IPS-11a (cell line): ENCODE results near the gene APLF.
"Not testable (repeated sequence)": the region's sequence is repeated elsewhere in the genome, so short reads cannot be mapped to it uniquely, and the experiment has no call there.

ENCODE experiments used
- H3K4me3 ChIP-seq: one replicate; pipeline ENCODE4 v1.5.1; 2013; ENCODE audit warnings: low read depth, low read length, control low read depth

APLF gene

DNA sequence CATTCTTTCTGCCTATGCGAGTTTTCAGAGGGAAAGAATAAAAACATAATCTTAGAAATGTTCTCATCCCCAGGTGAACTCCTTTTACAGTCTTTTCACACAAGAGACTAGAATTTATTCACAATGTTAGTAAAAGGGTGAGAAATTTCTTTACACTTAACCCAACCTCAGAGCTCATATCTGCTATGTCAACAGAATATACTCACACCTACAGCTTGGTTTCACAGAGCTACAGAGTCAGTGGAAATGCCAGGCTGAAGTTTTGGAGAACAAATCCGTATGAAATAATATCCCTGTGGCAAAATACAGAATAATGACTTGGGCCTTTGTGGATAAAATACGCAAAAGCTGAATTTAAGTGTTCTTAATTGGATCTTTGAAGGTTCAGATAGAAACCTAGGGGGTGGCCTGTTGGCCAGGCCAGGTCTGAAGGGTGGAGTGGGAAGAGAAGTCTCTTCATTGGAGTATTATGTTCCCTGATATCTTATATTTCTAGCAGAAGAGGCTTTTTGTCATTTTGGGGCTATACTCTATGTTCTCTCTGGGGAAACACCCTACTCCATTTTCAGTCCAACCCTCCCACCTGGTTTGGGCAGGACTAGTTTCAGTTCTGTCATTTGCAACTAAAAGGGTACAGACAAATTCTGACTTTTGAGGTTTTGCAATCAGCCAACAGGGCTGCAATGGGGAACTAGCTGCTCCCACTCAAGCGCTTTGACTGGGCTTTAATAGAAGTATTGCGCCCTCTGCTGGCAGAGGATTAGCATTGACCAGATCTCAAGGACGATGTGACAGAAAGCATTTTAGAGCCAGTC, 26.0 kb upstream of the APLF start:
- H3K4me3 ChIP-seq = no peak overlapping the region

DNA sequence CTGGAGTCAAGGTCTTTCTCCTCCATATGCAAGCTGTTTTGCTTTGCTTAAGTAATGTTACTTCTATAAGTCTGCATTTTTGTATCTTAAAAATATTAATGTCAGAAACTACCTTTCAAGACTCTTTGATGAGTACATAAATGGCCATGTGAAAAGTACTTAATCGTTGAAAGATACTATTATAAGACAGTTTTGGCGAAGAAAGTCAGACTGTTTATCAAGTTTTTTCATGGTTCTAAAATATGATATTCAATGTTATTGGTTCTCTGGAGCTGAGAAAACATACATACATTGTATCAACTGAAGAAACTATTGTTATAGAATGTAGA, 25.4 kb upstream of the APLF start:
- H3K4me3 ChIP-seq = no peak overlapping the region

DNA sequence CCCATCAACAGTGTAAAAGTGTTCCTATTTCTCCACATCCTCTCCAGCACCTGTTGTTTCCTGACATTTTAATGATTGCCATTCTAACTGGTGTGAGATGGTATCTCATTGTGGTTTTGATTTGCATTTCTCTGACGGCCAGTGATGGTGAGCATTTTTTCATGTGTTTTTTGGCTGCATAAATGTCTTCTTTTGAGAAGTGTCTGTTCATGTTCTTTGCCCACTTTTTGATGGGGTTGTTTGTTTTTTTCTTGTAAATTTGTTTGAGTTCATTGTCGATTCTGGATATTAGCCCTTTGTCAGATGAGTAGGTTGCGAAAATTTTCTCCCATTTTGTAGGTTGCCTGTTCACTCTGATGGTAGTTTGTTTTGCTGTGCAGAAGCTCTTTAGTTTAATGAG, 21.0 kb upstream of the APLF start:
- H3K4me3 ChIP-seq = not testable (repeated sequence)

DNA sequence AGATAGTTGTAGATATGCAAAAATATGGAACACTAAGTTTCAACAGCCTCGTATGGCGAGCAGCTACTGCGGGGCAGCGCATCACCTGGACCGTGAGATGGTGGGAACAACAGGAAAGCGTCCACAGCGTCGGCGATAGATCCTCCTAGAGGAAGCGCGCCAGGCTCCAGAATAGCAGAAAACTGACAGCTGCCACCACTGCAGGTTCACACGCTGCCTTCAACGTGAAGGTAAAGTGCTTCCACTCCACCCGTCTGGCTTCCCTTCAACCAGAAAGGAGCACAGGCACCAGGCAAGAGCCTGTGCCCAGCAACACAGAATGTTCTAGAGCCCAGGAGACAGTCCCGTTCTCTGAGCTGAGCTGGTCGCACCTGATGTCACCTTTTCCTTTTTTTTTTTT, 20.3 kb upstream of the APLF start:
- H3K4me3 ChIP-seq = no peak overlapping the region

DNA sequence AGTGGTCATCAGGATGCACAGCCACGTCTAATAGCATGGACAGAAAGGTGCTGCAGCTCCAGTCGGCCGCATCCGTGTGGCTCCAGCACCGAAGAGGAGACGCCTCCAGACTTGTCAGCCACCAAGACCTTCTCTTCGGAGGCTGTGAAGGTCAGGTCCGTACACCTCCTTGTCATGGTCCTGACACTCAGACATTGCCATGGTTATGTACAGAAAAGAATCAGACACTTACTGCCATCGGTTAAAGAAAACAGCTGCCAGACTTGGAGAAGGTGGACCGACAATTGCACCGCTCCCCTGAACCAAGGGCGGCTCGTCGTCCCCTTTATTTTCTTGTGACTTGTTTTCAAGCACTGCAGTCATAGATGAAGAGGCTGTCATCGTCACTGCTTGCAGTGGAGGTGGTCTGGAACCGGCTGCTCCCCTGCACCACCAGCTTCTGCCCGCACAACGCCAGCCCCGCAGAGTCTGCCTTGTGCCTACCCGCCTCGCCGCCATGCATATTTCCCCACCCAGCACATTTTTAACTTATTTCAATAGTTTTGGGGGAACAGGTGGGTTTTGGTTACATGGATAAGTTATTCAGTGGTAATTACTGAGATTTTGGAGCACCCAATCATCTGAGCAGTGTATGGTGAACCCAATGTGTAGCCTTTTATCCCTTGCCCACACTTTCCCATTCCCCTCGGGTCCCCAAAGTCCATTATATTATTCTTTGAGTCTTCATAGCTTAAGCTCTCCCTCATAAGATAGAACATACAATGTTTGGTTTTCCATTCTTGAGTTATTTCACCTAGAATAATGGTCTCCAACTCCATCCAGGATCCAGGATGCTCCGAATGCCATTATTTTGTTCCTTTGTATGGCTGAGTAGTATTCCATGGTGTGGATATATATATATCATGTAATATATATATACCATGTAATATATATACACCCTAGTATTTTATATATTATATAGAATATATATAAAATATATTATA, 18.4 kb upstream of the APLF start:
- H3K4me3 ChIP-seq = no peak overlapping the region

DNA sequence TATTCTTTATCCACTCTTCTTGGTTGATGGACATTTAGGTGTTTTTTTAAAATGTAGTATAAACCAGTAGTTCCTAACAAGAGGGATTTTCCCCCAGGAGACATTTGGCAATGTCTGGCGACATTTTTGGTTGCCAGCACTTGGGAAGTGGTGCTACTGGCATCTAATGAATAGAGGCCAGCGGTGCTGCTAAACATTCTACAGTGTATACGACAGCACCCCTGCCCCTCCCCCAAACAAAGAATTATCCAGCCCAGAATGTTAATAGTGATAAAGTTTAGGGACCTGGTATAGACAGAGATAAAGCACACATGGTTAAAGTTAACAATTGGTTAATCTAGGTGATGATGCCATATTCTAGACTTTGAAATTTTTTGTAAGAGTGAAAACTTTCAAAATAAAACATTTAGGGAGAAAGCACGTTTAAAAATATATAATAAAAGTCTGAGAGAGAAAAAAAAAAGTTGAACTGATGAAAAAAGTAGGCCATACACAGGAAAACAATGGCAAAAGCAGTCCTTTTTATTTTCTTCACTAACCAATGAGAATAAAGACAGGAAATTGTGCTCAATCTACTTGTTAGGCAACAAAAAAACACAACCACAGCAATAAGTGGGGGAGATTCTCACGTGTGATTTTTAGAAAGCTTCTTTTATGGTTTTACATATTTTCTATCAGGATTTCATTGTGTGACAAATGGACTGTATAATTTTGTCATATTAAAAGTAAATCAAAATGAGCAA, 15.1 kb upstream of the APLF start:
- no peak overlapping the region for H3K4me3 ChIP-seq

DNA sequence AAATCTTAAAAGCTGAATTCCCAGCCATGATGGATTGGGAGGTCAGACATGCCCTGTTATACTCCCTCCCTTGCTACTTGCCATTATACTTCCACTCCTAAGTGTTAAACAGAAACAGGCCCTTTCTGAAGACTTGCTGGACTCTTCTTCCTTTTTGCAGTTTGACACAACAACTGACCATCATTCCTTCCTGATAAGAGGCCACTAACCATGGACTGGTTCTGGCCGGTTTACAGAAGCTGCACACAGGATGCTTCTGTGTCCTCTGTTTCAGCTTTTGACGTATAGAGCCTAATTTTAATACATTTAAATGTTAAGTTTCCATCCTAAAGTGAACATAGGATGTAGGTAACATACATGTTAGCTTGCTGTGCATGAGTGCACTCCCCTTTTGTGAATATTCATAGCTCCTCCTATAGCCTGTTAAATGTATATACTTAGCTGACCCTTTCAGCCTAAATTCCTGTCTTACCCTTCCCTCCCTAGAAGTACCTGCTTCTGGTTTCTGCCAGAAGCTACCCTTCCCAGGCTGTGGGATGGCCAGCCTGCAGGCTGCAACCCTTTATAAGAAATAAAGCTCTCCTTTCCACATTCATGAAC, 13.5 kb upstream of the APLF start:
- no peak overlapping the region for H3K4me3 ChIP-seq

DNA sequence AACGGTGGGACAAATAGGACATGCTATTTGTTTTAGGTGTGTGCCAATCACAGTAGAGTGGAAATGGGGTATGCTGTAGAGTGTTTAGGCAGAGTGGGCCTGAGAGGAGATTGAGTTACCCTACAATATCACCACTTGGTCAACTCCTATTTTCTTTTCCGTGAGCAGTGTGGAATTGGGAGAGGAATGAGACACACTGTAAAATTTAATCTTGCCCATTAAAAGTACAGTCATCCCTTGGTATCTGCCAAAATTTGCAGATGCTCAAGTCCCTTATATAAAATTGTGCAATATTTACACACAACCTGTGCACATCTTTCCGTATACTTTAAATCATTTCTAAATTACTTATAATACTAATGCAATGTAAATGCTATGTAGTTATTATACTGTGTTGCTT, 12.7 kb upstream of the APLF start:
- no peak overlapping the region for H3K4me3 ChIP-seq

DNA sequence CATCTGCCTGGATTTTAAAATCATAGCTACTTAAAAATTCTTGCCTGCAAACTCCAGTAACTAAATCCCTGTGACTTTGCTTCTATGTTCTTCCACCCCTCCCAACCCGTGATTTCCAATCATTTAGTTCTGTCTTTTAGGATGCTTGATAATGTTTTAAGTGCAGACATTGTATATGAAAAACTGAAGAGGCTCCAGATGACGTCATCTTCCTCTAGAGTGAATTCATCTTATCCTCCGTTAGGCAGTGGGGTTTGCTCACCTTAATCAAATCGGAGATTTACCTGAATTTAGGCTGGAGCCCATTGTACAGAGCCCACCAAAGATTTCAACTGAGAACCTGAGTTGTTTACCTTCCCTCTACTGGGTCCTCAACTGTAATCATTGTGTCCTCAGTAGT, 11.2 kb upstream of the APLF start:
- H3K4me3 ChIP-seq = no peak overlapping the region

DNA sequence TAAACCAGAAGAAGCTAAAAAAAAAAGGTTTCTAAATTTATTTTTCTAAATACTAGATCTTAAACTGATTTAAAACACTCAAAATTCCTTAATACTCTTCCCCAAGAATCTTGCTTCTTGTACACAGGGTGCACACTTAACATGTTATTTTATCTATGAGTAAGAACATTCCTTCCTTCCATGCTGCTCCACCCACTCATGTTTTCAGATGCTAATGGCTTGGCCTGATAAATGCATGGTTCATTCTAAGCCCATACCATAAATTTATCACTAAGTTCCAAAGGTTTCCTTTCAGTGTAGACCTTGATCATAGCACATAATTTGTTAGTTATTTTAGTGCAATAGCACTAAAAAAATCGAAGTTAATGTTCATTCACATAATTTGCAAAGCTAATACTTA, 8.4 kb upstream of the APLF start:
- no peak overlapping the region for H3K4me3 ChIP-seq

DNA sequence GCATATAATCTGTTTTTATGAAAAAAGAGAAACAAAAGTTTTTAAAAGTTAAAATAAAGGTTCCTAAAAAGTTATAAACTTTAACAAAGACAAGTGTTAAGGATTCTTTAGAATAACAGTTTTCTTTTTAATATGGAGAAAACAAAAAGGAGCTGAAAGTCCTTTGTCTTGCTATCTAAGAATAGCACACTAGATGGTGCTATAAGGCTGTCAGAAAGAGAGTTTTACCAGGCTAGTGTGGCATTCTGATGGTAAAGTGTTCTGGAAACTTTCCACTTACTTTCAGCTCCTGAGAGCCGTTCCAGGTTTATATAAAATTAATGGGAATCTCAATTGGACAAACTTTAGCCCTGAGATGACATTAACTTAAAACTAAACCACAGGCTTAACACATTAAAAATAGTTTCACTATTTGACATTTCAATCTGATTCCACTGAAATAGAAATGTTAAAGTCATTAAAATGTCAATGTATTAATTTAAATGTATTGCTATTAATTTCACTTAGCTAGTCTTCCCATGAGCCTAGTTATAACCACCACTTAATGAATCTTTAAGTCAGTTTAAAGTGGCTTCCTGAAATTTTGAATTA, 4.0 kb upstream of the APLF start:
- no peak overlapping the region for H3K4me3 ChIP-seq

DNA sequence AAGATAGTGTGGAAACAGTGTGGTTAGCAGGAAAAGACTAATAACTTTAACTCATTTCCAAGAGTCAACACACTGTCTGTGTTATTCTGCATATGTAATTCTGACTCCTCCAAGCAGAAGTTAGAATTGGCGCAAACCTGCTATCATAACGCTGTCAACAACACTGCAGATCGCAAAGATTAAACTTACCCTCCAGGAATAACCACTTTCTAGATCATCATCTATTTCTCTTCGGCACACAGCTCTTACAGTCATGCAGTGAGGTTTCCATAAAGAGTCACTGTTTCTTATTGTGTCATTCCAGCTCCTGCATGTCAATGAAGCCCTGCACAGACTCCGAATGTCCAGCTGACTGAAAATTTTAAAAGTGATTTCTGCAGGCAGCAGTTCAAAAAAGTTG, 2.7 kb upstream of the APLF start:
- no peak overlapping the region for H3K4me3 ChIP-seq

DNA sequence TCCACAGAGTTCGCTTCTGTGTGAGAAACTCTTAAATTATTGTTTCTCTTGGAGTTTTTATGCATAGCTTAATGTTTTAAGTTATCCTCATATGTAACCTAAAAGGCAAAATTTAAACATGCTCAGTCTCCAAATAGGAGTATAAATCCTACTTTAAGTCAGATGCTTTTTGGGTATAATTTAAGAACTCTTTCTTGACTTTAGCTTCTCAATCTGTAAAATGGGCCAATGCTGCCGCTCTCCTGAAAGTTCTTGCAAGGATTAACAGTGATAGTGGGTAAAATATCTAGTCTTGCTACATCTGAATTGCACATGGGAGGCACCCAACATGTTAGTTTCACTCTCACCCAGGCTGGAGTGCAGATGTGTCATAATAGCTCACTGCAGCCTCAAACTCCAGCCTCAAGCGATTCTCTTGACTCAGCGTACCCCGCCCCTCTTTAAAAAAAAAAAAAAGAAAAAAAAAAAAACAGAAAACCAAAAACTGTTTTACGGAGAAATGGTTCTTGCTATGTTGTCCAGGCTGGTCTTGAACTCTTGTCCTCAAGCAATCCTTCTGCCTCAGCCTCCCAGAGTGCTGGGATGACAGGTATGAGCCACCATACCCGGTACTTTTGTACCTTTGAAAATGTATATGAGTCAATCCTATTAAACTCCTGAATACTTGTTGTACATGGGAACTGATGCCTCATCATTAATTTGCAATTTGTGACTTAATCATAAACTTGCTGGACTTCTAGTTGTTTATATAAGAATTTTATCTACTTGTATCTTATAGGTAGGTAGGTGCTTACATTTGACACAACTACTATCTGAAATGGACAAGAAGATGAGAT, 2.1 kb upstream of the APLF start:
- H3K4me3 ChIP-seq = no peak overlapping the region

DNA sequence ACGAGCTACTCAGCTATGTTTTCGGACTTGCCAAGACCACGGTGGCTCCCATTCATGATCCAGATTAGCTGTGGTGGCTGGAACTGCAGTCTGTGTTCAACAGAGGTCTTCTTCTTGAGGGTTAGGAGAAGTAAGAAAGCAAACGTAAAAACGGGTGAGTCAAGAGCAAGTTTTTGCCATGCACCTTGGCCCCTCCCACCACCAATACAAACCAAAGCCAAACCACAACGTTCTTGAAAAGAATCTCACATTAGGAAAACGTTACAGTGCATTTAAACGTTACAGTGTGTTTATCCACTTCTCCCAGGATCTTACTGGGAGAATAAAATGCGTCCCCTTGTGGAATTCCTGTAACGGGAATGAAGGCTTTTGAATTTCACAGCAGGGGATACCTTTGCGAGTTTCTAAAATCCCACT, 1.0 kb upstream of the APLF start:
- H3K4me3 ChIP-seq = peak overlapping the region; percentile 91

DNA sequence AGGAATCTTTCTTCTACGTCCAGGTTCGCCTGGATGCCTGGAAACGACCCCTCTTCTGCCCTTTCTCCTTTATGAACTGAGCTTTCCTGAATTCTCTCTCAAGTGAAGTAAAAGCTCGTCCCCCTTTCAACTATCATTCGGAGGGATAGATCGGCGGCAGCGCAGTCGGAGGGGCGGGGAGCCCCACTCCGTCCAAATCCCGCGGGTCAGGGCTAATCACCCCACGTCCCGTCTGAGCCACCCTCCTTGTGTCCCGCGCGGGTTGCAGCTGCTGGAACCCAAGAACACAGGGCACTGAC, 658 bp upstream of the APLF start:
- peak overlapping the region; percentile 91 for H3K4me3 ChIP-seq

DNA sequence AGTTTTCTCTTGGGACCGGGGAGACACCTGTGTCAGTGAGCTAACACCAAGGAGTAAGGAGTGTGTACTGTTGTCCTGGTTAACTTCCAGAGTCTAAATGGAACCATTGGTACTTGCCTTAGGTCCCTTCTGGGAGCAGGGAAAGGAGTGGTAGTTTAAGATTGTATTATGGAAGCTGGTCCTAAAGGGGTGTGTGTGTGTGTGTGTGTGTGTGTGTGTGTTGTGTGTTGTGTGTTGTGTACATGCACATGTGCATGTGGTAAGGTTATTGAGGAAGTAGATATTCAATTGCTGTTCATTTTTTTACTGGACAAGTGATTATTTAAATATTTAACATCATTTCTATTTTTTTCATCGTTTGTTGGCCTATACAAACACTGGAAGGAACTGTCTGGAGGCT, 1.4 kb downstream of the APLF start:
- H3K4me3 ChIP-seq = no peak overlapping the region

DNA sequence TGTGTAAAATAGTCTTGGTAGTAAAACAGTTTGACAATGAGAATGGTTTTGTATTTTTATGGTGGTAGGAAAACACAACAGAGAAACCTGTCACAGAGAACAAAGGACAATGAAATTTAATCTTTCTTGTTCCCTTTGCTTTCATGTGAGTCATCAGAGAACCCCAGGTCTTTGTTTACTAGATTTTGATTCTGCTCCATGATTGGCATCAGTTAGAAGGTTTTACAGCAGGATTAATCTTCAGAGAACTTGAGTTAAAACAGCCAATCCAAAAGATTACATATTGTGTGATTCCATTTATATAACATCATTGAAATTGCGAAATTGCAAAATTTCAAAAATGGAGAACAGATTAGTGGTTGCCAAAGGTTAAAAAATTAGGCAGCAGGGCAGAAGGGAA, 2.5 kb downstream of the APLF start:
- no peak overlapping the region for H3K4me3 ChIP-seq

DNA sequence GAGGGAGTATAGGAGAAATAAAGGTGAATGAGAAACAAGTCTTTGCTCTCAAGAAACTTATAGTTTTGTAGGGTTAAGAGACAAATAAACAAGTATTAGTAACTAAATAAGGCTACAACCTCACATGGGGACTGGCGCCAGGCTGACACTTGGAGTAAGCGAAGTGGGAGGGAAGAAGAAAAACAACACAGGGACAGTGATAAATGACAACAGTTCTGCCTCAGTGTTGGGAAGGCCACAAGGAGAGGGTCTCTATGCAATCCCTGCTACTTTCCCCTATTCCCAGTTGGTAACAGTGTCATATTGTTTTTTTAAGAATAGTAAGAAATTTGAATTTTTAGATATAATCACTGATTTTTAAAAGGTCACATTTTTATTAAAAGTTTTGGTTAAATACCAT, 4.0 kb downstream of the APLF start:
- no peak overlapping the region for H3K4me3 ChIP-seq

DNA sequence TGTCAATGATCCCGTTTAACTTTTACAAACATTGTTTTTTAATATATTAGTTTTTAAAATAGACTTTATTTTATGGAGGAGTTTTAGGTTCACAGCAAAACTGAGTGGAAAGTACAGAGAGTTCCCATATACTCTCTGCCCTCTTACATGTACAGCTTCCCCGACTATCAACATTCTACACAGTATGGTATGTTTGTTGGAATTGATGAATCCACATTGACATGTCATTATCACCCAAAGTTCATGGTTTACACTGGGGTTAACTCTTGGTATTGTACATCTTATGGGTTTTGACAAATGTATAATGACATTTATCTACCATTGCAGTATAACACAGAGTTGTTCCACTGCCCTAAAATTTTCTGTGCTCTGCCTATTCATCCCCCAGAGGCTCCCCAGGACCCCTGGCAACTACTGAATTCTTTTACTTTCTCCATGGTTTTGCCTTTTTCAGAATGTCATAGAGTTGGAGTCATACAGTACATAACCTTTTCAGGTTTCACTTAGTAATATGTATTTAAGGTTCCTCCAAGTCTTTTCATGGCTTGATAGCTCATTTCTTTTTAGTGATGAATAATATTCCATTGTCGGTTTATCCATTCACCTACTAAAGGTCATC, 5.5 kb downstream of the APLF start:
- no peak overlapping the region for H3K4me3 ChIP-seq

DNA sequence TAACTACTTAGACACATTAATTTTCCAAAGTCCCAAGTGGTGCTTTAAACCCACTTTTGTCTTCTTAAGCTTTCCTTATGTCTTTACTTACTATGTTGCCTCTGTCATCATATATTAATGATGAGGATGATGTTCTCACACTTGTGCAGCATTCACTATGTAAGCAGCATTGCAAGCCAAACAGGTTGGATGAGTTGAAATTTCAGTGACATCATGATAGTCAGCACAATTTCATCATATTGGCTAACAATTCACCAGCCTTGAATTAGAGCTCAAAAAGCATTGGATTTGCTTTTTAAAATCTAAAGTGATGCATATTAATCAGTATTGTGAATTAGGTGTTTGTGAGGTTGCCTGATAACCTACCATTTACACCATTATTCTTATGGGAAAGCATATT, 7.7 kb downstream of the APLF start:
- H3K4me3 ChIP-seq = no peak overlapping the region
